HG02938 (cell line): ENCODE data around the gene MOGAT3.
A peak's percentile ranks its signal among the peaks of the same experiment; 100 is the strongest.

Source experiments
- ATAC-seq: cut with Tn5 transposase; IDR thresholded peaks from one replicate; pipeline ENCODE4 v1.9.1; 2021; ENCODE audit warnings: mild to moderate bottlenecking, moderate library complexity; ENCODE audit not compliant: unreplicated experiment

MOGAT3 gene

DNA sequence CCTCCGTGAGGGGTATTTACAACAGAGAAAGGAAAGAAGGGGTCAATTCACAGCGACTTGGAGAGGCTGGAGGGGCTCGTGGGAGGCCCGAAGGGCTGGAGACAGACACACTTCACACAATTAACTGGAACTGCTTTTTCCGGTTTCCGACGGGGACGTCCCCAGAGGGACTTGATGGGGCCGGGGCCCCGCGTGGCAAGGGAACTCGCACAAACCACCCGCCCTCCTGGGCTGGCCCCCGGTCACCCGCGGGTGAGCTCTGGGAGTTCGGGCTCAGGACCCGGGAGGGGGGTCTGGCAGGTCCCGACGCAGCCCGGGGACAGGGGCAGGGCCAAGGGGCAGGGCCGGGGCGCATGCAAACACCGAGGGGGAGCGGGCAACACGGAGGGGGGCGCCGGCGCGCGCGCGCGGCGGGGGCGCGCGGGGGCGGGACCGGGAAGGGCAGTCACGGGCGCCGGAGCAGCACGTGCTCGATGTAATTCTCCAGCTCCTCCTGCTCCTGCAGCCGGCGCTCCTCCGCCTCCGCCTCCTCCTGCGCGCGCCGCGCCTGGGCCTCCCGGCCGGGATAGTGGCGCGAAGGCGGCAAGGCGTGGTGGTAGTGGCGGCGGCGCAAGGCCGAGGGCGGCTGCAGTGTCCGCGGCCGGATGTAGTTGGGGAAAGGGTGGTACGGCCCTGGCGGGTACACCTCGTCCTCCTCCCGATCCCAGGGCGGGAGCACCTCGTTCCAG, 38.1 kb downstream of the MOGAT3 start:
- ATAC-seq, result no peak

DNA sequence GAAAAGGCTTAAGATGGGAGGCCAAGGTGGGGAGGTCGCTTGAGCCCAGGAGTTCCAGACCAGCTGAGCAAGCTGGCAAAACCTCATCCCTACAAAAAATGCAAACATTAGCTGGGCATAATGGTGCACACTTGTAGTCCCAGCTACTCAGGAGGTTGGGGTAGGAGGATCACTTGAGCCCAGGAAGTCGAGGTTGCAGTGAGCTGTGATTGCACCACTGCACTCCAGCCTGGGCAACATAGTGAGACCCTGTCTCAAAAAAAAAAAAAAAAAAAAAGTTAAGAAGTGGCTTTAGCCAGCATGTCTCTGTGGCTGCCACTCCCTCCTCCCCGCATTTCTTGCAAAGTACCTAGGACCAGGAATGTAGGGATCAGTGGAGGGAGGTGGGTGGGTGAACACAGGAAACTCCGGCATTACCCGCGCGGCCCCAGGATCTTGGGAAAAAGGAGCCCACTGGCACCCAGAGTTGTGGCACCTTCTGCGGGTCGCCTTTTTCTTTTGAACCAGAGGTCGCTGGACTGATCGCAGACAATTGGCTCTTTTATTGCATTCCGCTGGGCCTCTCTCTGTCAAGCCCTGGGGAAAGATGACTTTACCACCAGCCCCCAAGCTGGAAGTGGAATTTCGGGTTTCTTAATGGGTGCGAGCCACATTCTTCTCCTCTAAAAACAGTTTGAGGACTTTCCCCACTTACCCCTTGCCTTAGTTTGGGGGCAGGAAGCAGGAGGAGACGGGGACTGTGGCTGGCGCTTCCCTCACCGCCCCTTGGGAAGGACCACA, 39.0 kb downstream of the MOGAT3 start:
- no peak for ATAC-seq

DNA sequence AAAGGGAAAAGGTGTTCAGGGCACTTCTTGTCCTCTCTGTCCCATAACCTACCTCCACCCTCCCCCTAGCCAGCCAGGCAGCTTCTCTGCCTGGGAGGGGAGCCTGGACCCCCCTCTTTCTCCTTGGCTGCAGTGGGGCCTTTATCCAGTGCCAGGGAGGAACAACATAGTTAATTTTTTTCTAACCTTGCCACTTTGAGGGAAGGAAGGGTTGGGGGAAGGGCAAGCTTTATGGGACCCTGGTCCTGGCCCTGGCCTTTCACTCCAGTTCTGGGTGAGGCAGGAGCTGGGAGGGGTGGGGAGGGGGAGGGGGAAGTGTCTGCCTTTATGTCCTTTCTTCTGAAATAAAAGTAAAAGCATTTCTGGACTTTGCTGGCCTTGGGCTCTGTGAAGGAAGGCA, 39.9 kb downstream of the MOGAT3 start:
- ATAC-seq, result no peak

DNA sequence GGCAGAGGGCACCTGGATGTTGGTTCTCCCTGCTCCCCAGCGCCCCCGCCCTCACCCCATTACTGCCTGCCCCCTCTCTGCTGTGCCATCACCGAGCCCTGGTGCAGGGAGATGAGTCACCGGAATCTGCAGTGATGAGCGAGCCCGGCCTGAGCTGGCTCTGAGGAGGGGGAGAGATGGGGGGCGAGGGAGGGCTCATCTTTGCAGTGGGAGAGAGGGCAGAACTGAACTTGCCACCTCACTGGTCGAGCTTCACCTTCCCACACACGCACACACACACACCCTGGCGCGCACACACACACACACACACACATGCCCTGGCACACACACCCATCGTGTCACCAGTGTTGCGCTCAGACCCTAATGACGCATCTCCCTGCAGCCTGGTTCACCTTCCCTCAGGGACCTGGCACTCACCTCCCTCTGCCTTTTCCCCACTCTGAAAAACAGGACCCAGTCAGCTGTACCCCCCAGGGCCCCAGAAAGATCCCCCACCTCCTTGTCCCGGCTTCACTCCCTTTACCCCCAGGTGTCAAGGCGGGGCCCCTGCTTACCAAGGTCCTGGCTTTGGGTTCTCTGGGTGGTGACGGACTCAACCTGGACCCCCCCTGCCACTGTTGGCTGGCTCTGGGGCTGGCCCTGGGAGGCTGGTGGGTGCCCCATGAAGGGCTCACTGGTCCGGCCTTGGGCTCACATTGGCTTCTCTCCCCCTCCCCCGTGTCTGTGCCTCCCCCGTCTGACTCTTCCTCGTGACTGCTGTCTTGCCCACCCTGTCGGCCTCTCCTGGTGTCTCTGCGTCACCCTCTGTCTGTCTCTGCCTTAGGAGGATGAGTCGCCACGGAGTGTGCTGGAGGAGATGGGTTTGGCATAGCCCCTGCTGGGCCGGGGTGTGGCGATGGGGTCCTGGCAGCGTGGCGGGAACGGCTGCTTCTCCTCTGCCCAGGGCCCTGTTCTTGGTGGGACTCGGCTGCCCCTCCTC, 40.9 kb downstream of the MOGAT3 start:
- no peak for ATAC-seq

DNA sequence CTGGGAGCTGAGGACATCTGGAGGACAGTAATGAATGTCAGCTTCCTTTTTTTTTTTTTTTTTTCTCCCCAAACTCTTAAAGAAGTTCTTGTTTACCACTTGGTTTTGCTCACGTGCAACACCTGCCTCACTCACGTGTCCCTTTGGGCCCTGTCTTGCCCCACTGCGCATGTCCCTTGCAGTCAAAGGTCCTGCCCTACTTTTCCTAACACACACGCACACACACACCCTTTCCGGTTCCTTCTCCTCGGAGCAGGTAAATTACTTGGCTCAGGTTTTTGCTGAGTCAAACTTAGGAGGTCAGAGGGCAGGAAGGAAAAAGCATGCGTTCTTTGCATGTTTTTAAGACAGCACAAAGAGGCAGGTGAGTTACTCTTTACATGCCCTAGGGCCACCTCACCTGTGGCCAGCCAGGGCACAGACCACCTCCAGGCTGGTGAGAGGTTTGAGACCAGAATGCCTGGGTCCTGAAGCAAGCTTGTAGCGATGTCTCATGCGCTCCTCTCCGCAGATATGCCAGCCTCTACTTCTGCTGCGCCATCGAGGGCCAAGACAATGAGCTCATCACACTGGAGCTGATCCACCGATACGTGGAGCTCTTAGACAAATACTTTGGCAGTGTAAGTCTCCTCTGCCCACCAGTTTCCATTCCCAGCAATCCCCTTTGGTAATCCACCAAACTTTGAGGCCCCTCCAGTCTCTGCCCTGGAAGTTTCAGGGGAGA, 43.8 kb downstream of the MOGAT3 start:
- ATAC-seq, result no peak

DNA sequence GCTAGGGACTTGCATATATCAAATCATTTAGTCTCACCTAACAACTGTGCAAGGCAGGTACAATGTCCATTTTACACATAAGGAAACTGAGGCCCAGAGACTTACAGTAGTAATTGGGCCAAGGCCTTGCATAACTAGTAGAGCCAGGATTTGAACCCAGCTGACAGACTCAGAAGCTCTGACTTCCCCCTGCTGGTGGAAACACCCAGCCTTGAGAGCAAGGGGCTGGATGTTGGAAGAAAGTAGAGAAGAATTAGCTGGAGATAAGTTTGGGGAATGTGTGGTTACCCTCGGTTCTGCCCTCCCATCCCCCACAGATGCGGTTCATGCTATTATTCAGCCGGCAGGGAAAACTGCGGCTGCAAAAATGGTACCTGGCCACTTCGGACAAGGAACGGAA, 44.6 kb downstream of the MOGAT3 start:
- ATAC-seq, result no peak

DNA sequence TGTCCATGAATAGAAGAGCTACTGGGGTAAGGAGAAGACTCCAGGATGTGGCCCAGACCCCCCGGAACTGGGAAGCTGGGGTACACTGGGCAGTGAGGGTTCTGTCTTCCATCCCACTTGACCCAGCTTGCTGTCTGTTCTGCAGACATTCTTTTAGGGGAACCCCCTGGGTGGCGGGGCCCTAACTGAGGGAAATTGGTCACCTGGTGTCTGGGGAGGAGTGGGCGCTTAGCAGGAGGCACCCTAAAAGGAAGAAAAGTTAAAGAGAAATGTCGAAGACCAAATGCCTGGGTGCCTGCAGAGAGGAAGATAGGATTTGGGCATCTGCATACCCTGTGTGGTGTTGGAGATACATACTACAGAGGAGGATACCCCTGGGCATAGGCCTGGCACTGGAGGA, 45.5 kb downstream of the MOGAT3 start:
- no peak for ATAC-seq

DNA sequence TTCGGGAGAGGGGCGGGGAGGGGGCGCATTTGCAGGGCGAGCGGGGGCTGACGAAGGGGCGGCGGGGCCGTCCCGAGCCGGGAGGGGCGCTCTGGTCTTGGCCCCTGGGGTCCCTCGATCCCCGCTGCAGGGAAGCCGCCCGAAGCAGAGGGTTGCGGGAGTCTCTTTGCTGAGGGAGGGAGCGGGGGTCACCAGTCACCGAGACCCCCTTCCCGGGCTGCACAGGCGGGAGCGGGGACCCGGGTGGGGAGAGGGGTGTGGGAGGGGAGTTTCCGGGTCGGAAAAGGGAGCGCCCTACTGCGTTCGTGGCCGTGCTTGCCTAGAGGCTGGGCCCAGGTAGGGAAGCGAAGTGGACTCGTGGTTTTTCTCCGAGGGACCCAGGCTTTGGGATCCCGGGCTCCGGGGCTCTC, 46.1 kb downstream of the MOGAT3 start:
- no peak for ATAC-seq

DNA sequence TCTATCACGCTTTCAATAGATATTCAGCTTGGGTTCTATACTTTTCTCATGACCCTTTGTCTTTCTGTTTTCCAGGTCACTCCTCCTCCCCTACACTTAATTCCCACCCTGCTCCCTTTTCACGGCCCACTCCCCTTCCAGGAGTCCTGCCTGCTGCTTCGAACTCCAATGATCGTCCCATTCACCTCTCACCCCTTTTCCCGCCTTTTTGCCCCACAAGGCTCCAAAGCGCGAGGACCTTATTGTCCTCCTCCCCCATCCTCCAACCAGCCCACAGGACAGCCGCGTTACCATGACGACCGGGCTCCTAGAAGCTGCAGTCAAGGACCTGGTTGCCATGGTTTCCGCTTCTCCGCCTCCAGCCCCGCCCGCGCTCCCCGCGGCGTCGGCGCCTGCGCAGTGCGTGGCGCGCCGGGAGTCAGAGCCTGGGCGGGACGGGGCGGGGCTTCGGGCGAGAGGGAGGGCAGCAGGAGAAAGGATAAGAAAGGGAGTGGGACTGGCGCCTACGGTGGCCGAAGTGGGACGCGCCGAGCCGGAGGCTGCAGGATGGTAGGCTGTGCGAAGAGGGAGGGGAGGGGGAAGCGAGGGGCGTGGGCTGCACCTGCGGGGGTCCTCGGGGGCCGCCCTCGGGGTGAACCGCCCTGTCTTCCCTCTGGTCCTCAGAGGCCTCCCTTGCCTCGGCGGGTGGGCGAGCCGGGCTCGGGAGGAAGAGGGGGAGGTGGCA, 46.7 kb downstream of the MOGAT3 start, which contains the start of gene AP1S1:
Gene AP1S1, plus strand, starts transcription at position 508 of the 724 bp plus-strand sequence. Its CDS starts 39 bp downstream, at position 547.
- peak; percentile 86 for ATAC-seq

DNA sequence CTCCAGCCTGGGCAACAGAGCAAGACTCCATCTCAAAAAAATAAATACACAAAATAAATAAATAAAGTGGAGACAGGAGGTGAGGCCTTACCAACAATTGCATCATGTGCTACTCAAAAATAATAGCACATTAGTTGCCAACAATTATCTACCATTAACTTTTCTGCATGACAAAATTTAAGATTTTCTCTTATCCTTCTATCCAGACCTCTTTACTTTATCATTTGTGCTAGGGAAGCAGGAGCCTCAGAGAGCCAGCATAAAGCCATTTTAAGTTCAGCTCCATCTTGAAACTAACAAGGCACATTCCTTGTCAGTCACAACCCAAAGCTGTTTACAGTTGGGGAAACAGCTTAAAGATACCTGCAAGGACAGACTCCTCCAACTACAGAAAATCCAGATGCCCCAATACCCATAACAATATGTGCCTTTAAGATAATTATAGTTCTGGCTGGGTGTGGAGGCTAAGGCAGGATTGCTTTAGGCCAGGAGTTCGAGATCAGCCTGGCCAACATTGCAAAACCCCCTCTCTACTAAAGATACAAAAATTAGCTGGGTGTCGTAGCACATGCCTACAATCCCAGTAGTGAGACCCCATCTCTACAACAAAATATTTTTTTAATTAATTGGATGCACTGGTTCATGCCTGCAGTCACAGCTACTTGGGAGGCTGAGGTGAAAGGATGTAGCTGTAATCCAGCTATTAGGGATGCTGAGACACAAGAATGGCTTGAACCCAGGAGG, 48.8 kb downstream of the MOGAT3 start:
- ATAC-seq, result no peak
